Activated CD4-positive, alpha-beta T cell treated with anti-CD3 and anti-CD28 coated beads, Interleukin-2, amount 50 U/mL, for 16 hours (primary cell): ENCODE measurements around the gene ACTL8.
"Not testable (repeated sequence)": the region's sequence is repeated elsewhere in the genome, so short reads cannot be mapped to it uniquely, and the experiment has no call there.

ENCODE experiments used
- DNase-seq: peaks from one replicate; pipeline ENCODE4 v3.0.0-alpha.2; 2020

Gene ACTL8

GRCh38 chr1:17735793-17736192 lies 19.3 kb upstream of the ACTL8 start:
- DNase-seq = no peak

GRCh38 chr1:17736625-17737024 lies 18.5 kb upstream of the ACTL8 start:
- DNase-seq = no peak

GRCh38 chr1:17739050-17739449 lies 16.1 kb upstream of the ACTL8 start:
- DNase-seq = no peak

GRCh38 chr1:17741052-17741451 lies 14.1 kb upstream of the ACTL8 start:
- DNase-seq = no peak

- DNase-seq = no peak
Observed at GRCh38 chr1:17742583-17742982, 12.6 kb upstream of the ACTL8 start.

- no peak for DNase-seq
Observed at GRCh38 chr1:17743008-17743647, 12.0 kb upstream of the ACTL8 start.

- DNase-seq = no peak
Observed at GRCh38 chr1:17743925-17744324, 11.2 kb upstream of the ACTL8 start.

- no peak for DNase-seq
Observed at GRCh38 chr1:17744666-17745478, 10.3 kb upstream of the ACTL8 start.

- DNase-seq = no peak
Observed at GRCh38 chr1:17745479-17745955, 9.6 kb upstream of the ACTL8 start.

- DNase-seq = not testable (repeated sequence)
Observed at GRCh38 chr1:17746281-17746680, 8.9 kb upstream of the ACTL8 start.

GRCh38 chr1:17746920-17747319 lies 8.2 kb upstream of the ACTL8 start:
- no peak for DNase-seq

GRCh38 chr1:17750333-17750732 lies 4.8 kb upstream of the ACTL8 start:
- DNase-seq = no peak

- no peak for DNase-seq
Observed at GRCh38 chr1:17752356-17752755, 2.8 kb upstream of the ACTL8 start.

GRCh38 chr1:17757426-17757825 lies 2.3 kb downstream of the ACTL8 start:
- DNase-seq = no peak

- peak; percentile 25 for DNase-seq
Observed at GRCh38 chr1:17759114-17759513, 4.0 kb downstream of the ACTL8 start.

- no peak for DNase-seq
Observed at GRCh38 chr1:17762313-17762712, 7.2 kb downstream of the ACTL8 start.

- no peak for DNase-seq
Observed at GRCh38 chr1:17763417-17763816, 8.3 kb downstream of the ACTL8 start.

GRCh38 chr1:17763995-17764394 lies 8.9 kb downstream of the ACTL8 start:
- no peak for DNase-seq

GRCh38 chr1:17764591-17764990 lies 9.5 kb downstream of the ACTL8 start:
- no peak for DNase-seq

GRCh38 chr1:17765444-17766411 lies 10.6 kb downstream of the ACTL8 start:
- no peak for DNase-seq

GRCh38 chr1:17768651-17769241 lies 13.6 kb downstream of the ACTL8 start:
- DNase-seq = no peak

- no peak for DNase-seq
Observed at GRCh38 chr1:17770983-17771382, 15.8 kb downstream of the ACTL8 start.
